ENCODE results near the gene CSAG2. TPM values are rescaled to one million over a fixed set of nuclear protein-coding genes. Genes with fewer than 3 reads are reported as not detected.
A peak's percentile ranks its signal among the peaks of the same experiment; 100 is the strongest.
"Not testable (repeated sequence)": the region's sequence is repeated elsewhere in the genome, so short reads cannot be mapped to it uniquely, and the experiment has no call there.

CSAG2 gene
- total RNA-seq = not detected

DNA sequence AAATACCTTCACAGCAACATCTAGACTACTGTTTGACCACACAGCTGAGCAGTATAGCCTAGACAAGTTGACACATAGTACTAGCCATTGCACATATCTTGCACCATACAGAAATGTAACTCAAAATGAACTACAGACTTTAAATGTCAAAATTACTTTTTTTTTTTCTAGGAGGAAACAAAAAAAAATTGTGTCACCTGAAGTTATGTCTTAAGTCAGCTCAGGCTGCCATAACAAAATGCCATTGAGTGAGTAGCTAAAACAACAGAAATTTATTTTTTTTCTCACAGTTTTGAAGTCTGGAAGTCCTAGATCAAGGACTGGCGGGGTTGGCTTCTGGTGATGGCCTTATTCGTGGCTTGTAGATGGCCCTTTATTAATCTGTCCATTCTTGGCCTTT lies at the start of gene CSAG2:
CSAG2 (minus strand) TSS at position 101 of the 400 bp plus-strand sequence. CDS start 161 bp downstream, outside the sequence.
- DNase-seq (ENCODE audit: low spot score); ATAC-seq: not testable (repeated sequence)

GRCh38 chrX:152754871-152755270 lies 45.8 kb upstream of the CSAG2 start:
- not testable (repeated sequence) for ATAC-seq; DNase-seq (ENCODE audit: low spot score)

DNA sequence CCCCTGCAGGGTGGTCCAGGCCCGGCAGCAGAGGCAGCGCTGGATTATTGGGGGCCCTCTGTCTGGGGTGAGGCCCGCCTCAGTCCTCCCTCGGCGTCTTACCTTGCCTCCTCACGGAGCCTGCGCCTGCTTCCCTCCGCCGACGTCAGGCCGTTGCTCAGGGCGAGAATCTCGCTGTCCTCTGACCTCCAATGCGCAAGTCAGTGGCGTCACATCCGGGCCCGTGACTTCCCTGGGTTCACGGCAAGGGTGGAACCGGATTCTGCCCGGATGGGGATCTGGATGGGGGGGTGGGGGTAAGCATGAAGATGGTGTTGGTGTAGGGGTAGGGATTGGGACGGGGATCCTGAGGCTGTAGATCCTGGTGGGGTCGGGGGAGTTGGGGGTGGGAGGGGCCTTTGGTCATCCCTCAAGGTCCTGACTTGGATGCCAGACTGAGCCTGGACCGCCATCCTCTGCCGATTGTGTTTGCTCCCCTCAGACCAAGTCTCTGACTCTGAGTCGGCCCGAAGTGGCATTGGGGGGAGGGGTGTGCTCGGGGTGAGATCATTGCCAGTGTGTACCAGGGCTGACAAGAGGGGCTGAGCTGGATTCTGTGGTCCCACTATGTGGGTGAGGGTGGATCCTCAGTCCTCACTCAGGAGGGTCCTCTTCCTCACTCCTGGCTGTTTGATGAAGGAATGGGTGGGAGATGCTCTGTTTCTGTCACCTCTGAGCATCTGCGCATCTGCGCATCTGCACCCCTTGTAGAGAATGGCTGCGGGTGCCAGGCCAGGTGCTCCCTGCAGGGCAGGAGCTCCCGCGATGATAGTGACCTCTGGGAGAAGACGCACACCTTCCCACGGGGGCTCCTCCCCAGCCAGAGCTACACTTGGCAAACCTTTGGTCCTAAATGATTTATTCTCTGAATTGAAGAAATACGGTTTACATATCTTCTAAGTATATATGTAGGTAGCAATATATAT lies 44.9 kb upstream of the CSAG2 start, which contains the start of gene MAGEA2:
MAGEA2 (minus strand) TSS at position 157 of the 965 bp plus-strand sequence. CDS start 2,479 bp downstream, outside the sequence.
- not testable (repeated sequence) for ATAC-seq; DNase-seq (ENCODE audit: low spot score)

DNA sequence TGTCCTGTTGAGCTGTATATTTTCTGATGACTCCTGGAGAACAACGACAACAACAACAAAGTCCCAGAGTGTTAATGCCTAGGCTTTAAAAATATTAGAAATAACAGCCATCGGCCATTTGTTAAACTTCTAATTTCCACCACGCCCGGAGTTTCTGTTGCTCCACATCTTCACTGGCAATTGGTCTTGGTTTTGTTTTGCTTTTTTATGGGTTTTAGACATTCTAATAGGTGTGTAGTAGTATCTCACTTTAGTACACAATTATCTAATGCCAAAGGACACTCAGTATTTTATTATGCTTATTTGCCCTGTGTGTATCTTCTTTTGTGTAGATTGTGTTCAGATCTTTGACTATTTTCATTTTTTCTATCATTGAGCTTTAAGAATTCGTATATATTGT lies 29.5 kb upstream of the CSAG2 start:
- DNase-seq (ENCODE audit: low spot score) = no peak
- ATAC-seq = no peak

DNA sequence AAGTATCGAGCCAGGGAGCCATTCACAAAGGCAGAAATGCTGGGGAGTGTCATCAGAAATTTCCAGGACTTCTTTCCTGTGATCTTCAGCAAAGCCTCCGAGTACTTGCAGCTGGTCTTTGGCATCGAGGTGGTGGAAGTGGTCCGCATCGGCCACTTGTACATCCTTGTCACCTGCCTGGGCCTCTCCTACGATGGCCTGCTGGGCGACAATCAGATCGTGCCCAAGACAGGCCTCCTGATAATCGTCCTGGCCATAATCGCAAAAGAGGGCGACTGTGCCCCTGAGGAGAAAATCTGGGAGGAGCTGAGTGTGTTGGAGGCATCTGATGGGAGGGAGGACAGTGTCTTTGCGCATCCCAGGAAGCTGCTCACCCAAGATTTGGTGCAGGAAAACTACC lies 27.5 kb upstream of the CSAG2 start:
- DNase-seq (ENCODE audit: low spot score); ATAC-seq: not testable (repeated sequence)

DNA sequence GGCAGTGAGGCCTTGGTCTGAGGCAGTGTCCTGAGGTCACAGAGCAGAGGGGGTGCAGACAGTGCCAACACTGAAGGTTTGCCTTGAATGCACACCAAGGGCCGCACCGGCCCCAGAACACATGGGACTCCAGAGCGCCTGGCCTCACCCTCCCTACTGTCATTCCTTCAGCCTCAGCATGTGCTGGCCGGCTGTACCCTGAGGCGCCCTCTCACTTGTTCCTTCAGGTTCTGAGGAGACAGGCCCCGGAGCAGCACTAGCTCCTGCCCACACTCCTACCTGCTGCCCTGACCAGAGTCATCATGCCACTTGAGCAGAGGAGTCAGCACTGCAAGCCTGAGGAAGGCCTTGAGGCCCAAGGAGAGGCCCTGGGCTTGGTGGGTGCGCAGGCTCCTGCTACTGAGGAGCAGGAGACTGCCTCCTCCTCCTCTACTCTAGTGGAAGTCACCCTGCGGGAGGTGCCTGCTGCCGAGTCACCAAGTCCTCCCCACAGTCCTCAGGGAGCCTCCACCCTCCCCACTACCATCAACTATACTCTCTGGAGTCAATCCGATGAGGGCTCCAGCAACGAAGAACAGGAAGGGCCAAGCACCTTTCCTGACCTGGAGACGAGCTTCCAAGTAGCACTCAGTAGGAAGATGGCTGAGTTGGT lies 26.9 kb upstream of the CSAG2 start:
- no peak for DNase-seq (ENCODE audit: low spot score)
- no peak for ATAC-seq

GRCh38 chrX:152735101-152735500 lies 26.0 kb upstream of the CSAG2 start:
- ATAC-seq = no peak

DNA sequence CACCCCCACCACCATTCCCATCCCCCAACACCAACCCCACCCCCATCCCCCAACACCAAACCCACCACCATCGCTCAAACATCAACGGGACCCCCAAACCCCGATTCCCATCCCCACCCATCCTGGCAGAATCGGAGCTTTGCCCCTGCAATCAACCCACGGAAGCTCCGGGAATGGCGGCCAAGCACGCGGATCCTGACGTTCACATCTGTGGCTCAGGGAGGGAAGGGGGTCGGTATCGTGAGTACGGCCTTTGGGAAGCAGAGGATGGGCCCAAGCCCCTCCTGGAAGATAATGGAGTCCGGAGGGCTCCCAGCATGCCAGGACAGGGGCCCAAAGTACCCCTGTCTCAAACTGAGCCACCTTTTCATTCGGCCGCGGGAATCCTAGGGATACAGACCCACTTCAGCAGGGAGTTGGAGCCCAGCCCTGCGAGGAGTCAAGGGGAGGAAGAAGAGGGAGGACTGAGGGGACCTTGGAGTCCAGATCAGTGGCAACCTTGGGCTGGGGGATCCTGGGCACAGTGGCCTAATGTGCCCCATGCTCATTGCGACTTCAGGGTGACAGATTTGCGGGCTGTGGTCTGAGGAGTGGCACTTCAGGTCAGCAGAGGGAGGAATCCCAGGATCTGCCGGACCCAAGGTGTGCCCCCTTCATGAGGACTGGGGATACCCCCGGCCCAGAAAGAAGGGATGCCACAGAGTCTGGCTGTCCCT lies 25.2 kb upstream of the CSAG2 start:
- not testable (repeated sequence) for DNase-seq (ENCODE audit: low spot score); ATAC-seq

More at GRCh38 chrX:152735101-152735500, 26.0 kb upstream of the CSAG2 start:
- no peak for DNase-seq (ENCODE audit: low spot score)

GRCh38 chrX:152733261-152733975 lies 24.3 kb upstream of the CSAG2 start, which contains the start of the genes CSAG1 and MAGEA12:
TSS of gene CSAG1 (minus strand) at chrX:152733721. CDS start at chrX:152732460, 1,261 bp downstream.
TSS of gene MAGEA12 (plus strand) at chrX:152733757. CDS start at chrX:152736162, 2,405 bp downstream.
- no peak for ATAC-seq
- no peak for DNase-seq (ENCODE audit: low spot score)

- no peak for ATAC-seq
- no peak for DNase-seq (ENCODE audit: low spot score)
Measured at GRCh38 chrX:152725409-152725808, 16.3 kb upstream of the CSAG2 start.

DNA sequence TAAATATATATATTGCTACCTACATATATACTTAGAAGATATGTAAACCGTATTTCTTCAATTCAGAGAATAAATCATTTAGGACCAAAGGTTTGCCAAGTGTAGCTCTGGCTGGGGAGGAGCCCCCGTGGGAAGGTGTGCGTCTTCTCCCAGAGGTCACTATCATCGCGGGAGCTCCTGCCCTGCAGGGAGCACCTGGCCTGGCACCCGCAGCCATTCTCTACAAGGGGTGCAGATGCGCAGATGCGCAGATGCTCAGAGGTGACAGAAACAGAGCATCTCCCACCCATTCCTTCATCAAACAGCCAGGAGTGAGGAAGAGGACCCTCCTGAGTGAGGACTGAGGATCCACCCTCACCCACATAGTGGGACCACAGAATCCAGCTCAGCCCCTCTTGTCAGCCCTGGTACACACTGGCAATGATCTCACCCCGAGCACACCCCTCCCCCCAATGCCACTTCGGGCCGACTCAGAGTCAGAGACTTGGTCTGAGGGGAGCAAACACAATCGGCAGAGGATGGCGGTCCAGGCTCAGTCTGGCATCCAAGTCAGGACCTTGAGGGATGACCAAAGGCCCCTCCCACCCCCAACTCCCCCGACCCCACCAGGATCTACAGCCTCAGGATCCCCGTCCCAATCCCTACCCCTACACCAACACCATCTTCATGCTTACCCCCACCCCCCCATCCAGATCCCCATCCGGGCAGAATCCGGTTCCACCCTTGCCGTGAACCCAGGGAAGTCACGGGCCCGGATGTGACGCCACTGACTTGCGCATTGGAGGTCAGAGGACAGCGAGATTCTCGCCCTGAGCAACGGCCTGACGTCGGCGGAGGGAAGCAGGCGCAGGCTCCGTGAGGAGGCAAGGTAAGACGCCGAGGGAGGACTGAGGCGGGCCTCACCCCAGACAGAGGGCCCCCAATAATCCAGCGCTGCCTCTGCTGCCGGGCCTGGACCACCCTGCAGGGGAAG lies 5.0 kb upstream of the CSAG2 start, which contains the start of gene MAGEA2B:
MAGEA2B (plus strand) TSS at position 814 of the 973 bp plus-strand sequence. CDS start 2,479 bp downstream, outside the sequence.
- not testable (repeated sequence) for DNase-seq (ENCODE audit: low spot score); ATAC-seq

DNA sequence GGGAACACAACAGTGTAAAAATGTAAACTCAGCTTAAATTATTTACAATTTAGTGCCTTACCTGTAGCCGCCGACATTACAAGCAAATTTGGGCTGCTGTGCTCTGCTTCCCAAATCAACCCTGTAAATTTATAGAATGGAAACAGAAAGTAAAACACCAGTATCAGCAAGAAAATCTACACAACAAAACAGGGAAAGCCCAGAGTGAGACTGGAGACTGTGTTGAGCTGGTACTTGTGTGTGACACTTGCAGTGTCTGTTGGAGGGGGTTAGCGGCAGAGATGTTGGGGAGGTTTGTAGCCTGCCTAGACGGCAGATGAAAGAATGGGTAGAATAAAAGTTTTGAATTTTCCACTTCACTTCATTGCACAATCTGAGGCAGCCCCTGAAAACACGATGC lies 4.1 kb upstream of the CSAG2 start:
- not testable (repeated sequence) for ATAC-seq; DNase-seq (ENCODE audit: low spot score)

DNA sequence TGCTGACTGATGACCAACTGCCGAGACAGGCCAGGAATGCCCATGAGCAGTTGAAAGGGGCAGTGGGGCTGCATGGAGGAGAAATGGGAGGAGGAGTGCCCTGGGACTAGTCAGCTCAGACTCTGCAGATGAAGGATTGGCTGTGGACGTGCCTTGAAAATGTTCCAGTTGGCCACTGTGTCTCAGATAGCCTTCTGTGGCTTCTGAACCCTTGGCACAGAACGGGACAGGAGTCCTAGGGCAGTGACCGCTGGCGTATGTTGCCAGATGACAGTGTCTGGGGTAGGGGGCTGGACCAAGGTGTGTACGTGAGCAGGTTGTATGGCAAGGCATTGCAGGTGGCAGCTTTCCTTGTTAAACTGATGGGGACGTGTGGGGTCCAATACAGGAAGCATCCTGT lies 2.6 kb downstream of the CSAG2 start:
- ATAC-seq = peak; percentile 99
- DNase-seq (ENCODE audit: low spot score) = not testable (repeated sequence)

- DNase-seq (ENCODE audit: low spot score); ATAC-seq: not testable (repeated sequence)
Measured at GRCh38 chrX:152700390-152700789, 8.7 kb downstream of the CSAG2 start.

DNA sequence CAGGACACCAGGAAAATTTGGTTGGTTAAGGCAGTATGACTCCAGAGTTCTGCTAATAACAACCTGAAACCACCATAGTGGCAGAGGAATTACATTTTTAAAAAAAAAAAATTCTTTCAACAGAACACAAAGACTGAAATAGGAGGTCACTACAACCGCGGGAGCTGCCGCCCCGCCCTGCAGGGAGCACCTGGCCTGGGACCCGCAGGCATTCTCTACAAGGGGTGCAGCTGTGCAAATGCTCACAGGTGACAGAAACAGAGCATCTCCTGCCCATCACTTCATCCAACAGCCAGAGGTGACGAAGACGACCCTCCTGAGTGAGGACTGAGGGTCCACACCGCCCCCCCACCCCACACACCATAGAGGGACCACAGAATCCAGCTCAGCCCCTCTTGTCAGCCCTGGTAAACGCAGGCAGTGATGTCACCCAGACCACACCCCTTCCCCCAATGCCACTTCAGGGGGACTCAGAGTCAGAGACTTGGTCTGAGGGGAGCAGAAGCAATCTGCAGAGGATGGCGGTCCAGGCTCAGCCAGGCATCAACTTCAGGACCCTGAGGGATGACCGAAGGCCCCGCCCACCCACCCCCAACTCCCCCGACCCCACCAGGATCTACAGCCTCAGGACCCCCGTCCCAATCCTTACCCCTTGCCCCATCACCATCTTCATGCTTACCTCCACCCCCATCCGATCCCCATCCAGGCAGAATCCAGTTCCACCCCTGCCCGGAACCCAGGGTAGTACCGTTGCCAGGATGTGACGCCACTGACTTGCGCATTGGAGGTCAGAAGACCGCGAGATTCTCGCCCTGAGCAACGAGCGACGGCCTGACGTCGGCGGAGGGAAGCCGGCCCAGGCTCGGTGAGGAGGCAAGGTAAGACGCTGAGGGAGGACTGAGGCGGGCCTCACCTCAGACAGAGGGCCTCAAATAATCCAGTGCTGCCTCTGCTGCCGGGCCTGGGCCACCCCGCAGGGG lies 10.8 kb downstream of the CSAG2 start, which contains the start of gene MAGEA3:
MAGEA3 (plus strand) TSS at position 843 of the 980 bp plus-strand sequence. CDS start 2,039 bp downstream, outside the sequence.
- not testable (repeated sequence) for DNase-seq (ENCODE audit: low spot score); ATAC-seq

DNA sequence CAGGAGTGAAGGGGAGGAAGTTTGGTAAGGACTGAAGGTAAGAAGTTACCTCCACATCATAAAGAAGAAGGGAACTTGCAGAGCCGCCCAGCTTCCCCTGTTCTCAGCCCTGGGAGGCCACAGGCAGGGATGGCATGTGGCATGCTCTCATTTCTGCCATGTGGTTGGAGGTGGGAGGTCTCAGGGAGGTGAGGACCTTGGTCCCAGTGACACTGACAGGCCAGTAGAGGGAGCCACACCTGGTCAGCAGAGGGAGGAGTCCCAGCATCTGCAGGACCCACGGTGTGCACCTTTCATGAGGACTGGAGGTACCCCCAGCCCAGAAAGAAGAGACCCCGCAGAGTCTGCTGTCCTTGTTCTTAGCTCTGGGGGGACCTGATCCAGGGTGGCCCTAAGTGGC lies 28.1 kb downstream of the CSAG2 start:
- ATAC-seq = peak; percentile 86
- not testable (repeated sequence) for DNase-seq (ENCODE audit: low spot score)

DNA sequence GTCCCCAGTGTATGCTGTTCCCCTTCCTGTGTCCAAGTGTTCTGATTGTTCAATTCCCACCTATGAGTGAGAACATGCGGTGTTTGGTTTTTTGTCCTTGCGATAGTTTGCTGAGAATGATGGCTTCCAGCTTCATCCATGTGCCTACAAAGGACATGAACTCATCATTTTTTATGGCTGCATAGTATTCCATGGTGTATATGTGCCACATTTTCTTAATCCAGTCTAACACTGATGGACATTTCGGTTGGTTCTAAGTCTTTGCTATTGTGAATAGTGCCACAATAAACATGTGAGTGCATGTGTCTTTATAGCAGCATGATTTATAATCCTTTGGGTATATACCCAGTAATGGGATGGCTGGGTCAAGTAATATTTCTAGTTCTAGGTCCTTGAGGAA lies 34.4 kb downstream of the CSAG2 start:
- not testable (repeated sequence) for ATAC-seq; DNase-seq (ENCODE audit: low spot score)

Data from left lobe of liver (tissue), 2 donors.